HepG2 (cell line): ENCODE measurements around the gene TCF12. TPM values are rescaled to one million over a fixed set of nuclear protein-coding genes. Genes with fewer than 3 reads are reported as not detected.

Experiments used
- ATAC-seq: fragments of 200-7000 bp; cut with Tn5 transposase; 3 replicates; pipeline ENCODE4 v1.9.1; 2020; ENCODE audit warnings: mild to moderate bottlenecking, moderate library complexity
- BruUV-seq: library from RNA; stranded (reverse); fragments of 400-500 nt; replicated peaks from 2 replicates; lab custom pipeline; 2021; lab: Mats Ljungman, UMichigan
- CTCF ChIA-PET: fragments of 300-600 bp; formaldehyde crosslinking; extraction: SDS; loops from one replicate; lab custom pipeline; 2021; ENCODE audit warnings: low total read pairs, inconsistent platforms, low intra/inter-chr PET ratio; lab: Yijun Ruan, JAX
- POLR2A ChIA-PET: fragments of 350-600 bp; sonication (Branson Sonifier 250); formaldehyde crosslinking; loops from one replicate; lab custom pipeline; 2020; ENCODE audit warnings: antibody characterized with exemption, inconsistent platforms; lab: Yijun Ruan, JAX
- DNase-seq: peaks from one replicate; pipeline ENCODE4 v3.0.0-alpha.2; 2015; ENCODE audit warnings: low spot score
- FAIRE-seq: peaks from 3 replicates; lab custom pipeline; 2011; peaks lifted over from hg19 to GRCh38; lab: Jason Lieb, UNC
- H2AFZ ChIP-seq: one replicate; pipeline ENCODE4 v1.6.1; 2011; ENCODE audit warnings: low read length, inconsistent platforms
- H3K27ac ChIP-seq: fragments of 300-600 bp; 3 replicates; pipeline ENCODE4 v1.8.0; 2011; ENCODE audit warnings: mixed run types, mild to moderate bottlenecking, mixed read lengths, low read length, inconsistent platforms; ENCODE audit not compliant: insufficient read depth; ENCODE audit errors: extremely low read length
- H3K27me3 ChIP-seq, 2 experiments: fragments of 200-600 bp in 1 of 2; 2 replicates in 1 of 2; 3 replicates in 1 of 2; pipeline versions ENCODE4 v1.6.0 to v1.8.0; 2011; ENCODE audit warnings: low read length in 2 of 2, mild to moderate bottlenecking in 2 of 2, moderate library complexity in 2 of 2, inconsistent platforms in 1 of 2; ENCODE audit not compliant: insufficient read depth in 2 of 2, control insufficient read depth in 1 of 2
- H3K36me3 ChIP-seq, 2 experiments: fragments of 200-600 bp in 1 of 2; replicated peaks in 1 of 2; 2 replicates in 1 of 2; 3 replicates in 1 of 2; pipeline versions ENCODE4 v1.5.1 to v1.8.0; 2011; ENCODE audit warnings: low read length in 2 of 2, inconsistent platforms in 1 of 2; ENCODE audit not compliant: insufficient read depth in 2 of 2, control insufficient read depth in 1 of 2
- H3K4me1 ChIP-seq: 2 replicates; pipeline ENCODE4 v1.5.1; 2012; ENCODE audit warnings: low read length, inconsistent platforms; ENCODE audit not compliant: insufficient read depth
- H3K4me2 ChIP-seq: 2 replicates; pipeline ENCODE4 v1.6.0; 2011; ENCODE audit warnings: low read depth, low read length, inconsistent platforms
- H3K4me3 ChIP-seq, 3 experiments: fragments of 200-600 bp in 1 of 3; sonication (generic), shearing (Covaris generic) in 1 of 3; replicated peaks in 1 of 3; 2 replicates each; pipeline ENCODE4 v1.5.1; 2011 to 2016; ENCODE audit warnings: low read length in 3 of 3, inconsistent platforms in 2 of 3, low read depth in 2 of 3, mild to moderate bottlenecking in 2 of 3, control low read depth in 1 of 3, mixed read lengths in 1 of 3; ENCODE audit not compliant: insufficient read depth in 1 of 3
- H3K79me2 ChIP-seq: one replicate; pipeline ENCODE4 v1.6.1; 2011; ENCODE audit warnings: low read length, inconsistent platforms; ENCODE audit not compliant: insufficient read depth
- H3K9ac ChIP-seq: 2 replicates; pipeline ENCODE4 v1.6.0; 2011; ENCODE audit warnings: mild to moderate bottlenecking, low read depth, low read length, inconsistent platforms; ENCODE audit not compliant: insufficient read depth
- H3K9me3 ChIP-seq: 2 replicates; pipeline ENCODE4 v1.5.1; 2012; ENCODE audit warnings: mild to moderate bottlenecking, low read length
- H4K20me1 ChIP-seq: 2 replicates; pipeline ENCODE4 v1.6.0; 2011; ENCODE audit warnings: inconsistent platforms, mild to moderate bottlenecking, low read length, moderate library complexity; ENCODE audit not compliant: insufficient read depth
- HHEX ChIP-seq: IDR thresholded peaks from 2 replicates; pipeline ENCODE4 v1.6.1; 2016; ENCODE audit warnings: control low read depth
- HNF4G ChIP-seq, 2 experiments: sonication (generic) in 1 of 2; formaldehyde crosslinking in 1 of 2; IDR thresholded peaks; 2 replicates each; pipeline versions ENCODE4 v1.4.0 to v1.6.1; 2011 to 2020; ENCODE audit warnings: borderline replicate concordance in 2 of 2, low read depth in 2 of 2, mild to moderate bottlenecking in 2 of 2, low read length in 1 of 2, missing genetic modification reagents in 1 of 2, moderate library complexity in 1 of 2
- KDM1A ChIP-seq: IDR thresholded peaks from 2 replicates; pipeline ENCODE4 v1.6.1; 2016; ENCODE audit warnings: missing compliant biosample characterization
- PREB ChIP-seq: sonication (generic); formaldehyde crosslinking; IDR thresholded peaks from 2 replicates; pipeline ENCODE4 v1.4.0; 2020; ENCODE audit warnings: missing genetic modification reagents
- TFAP4 ChIP-seq: sonication (generic); IDR thresholded peaks from 2 replicates; pipeline ENCODE4 v1.6.1; 2016; ENCODE audit warnings: low read depth, borderline replicate concordance
- THAP9 ChIP-seq: sonication (generic); formaldehyde crosslinking; IDR thresholded peaks from 2 replicates; pipeline ENCODE4; 2020; ENCODE audit warnings: missing genetic modification reagents, mild to moderate bottlenecking, borderline replicate concordance
- ZNF460 ChIP-seq: sonication (generic); formaldehyde crosslinking; IDR thresholded peaks from 2 replicates; pipeline ENCODE4 v1.5.1; 2020; ENCODE audit warnings: missing genetic modification reagents, mild to moderate bottlenecking, borderline replicate concordance
- ZNF792 ChIP-seq: IDR thresholded peaks from 2 replicates; pipeline ENCODE4 v1.6.1; 2016
- WGBS: methylation state at CpG from one replicate; pipeline ENCODE4 v1.1.6; 2017; ENCODE audit warnings: low lambda C conversion rate; 5-methylcytosine and 5-hydroxymethylcytosine counted together
- in situ Hi-C: cut with HindIII; loops from 2 replicates; pipeline ENCODE4 v1.10.0; 2017; ENCODE audit warnings: low pct_unique_long_range_greater_than_20kb; ENCODE audit not compliant: extremely low pct_ligation_motif_present
- intact Hi-C: fragments of 100-400 bp; cut with micrococcal nuclease; formaldehyde crosslinking; loops from one replicate; pipeline ENCODE4 v1.10.0; 2022; ENCODE audit not compliant: unreplicated experiment
- polyA plus RNA-seq, 8 experiments: library from polyadenylated mRNA; depleted of rRNA in 3 of 8; stranded (reverse) in 7 of 8; unstranded in 1 of 8; fragments of >200 nt; fragmentation: Illumina TruSeq in 4 of 8; extraction: Trizol in 4 of 8; gene quantifications; 2 replicates each; pipeline versions ENCODE4 v1.2.1 to v1.2.3, GENCODE V29; 2011 to 2016; ENCODE audit warnings: low read depth in 4 of 8, missing spikeins in 1 of 8, mixed read lengths in 1 of 8; ENCODE audit not compliant: insufficient read depth in 1 of 8
- total RNA-seq, 5 experiments: library from RNA; depleted of rRNA; stranded (reverse); fragments of >200 nt; fragmentation: Illumina TruSeq; extraction: Trizol; gene quantifications; 2 replicates each; pipeline ENCODE4 v1.2.3, GENCODE V29; 2016; ENCODE audit warnings: low read depth in 1 of 5

TCF12 gene
- total and polyA plus RNA-seq, 2 of the 13 experiments (the other 11 are each of a cell fraction or from before 2014, with no cell fraction given): 48.6 to 51.1 TPM

GRCh38 chr15:57112178-57112577, 193.7 kb downstream of the TCF12 start (continued):
- TF ChIP-seq PREB (CRISPR knock-in tag) (no peak), HHEX (CRISPR knock-in tag) (no peak), TFAP4 (no peak), HNF4G (IDR thresholded peaks at IDR 0.05; ENCODE audit: borderline replicate concordance, low read depth, low read length) (no peak), HNF4G (CRISPR knock-in tag; IDR thresholded peaks at IDR 0.05; ENCODE audit: borderline replicate concordance, low read depth) (no peak)
- TF ChIP-seq, all 625 proteins: peak for 0

- no peaks in the 10 kb centered on the region for H3K79me2 ChIP-seq
- H3K27me3 ChIP-seq: no peaks in the 10 kb centered on the region
- peaks cover 23% of the 10 kb centered on the region for H3K4me1 ChIP-seq
- ChIA-PET POLR2A (no interaction called here), CTCF (no interaction called here)
- FAIRE-seq (no peak), ATAC-seq (no peak), DNase-seq (no peak)
- H3K36me3 ChIP-seq: peaks cover 0 to 2% of the 10 kb centered on the region in 2 experiments; a peak in 2 of 5 replicates
- no peak overlapping the region for H3K4me3 ChIP-seq
- H3K9ac ChIP-seq: no peak overlapping the region
- no peak overlapping the region for H3K27ac ChIP-seq
- in situ Hi-C loops: no loop called here
- no TSS peak for BruUV-seq
- no peak overlapping the region for H3K4me2 ChIP-seq
- H2AFZ ChIP-seq: no peak overlapping the region
- no peak for TF ChIP-seq ZNF460
- no peak for TF ChIP-seq THAP9 (CRISPR knock-in tag)
- TF ChIP-seq KDM1A: no peak
- TF ChIP-seq ZNF792 (CRISPR knock-in tag): no peak
- H3K9me3 ChIP-seq: no peaks in the 10 kb centered on the region
- intact Hi-C loops: no loop called here
- 93% methylated on average over 3 of the region's 3 CpGs for WGBS
- no peaks in the 10 kb centered on the region for H4K20me1 ChIP-seq
Measured at GRCh38 chr15:57114070-57114469, 195.6 kb downstream of the TCF12 start.
